Measurements from ENCODE around the gene RTKN2.
A peak's percentile ranks its signal among the peaks of the same experiment; 100 is the strongest.

The RTKN2 gene

GRCh38 chr10:62225362-62225761, 43.3 kb downstream of the RTKN2 start:
- Histone ChIP-seq H3K9me3 (ENCODE audit: severe bottlenecking) (no peaks in the 10 kb centered on the region), H3K4me3 (ENCODE audit: severe bottlenecking) (no peak overlapping the region), H3K27me3 (ENCODE audit: insufficient read depth, poor library complexity, severe bottlenecking) (no peaks in the 10 kb centered on the region), H3K36me3 (ENCODE audit: low read depth) (no peaks in the 10 kb centered on the region), H3K27ac (ENCODE audit: poor library complexity, severe bottlenecking) (no peak overlapping the region), H3K4me1 (ENCODE audit: insufficient read depth, poor library complexity, severe bottlenecking) (peaks cover under 1% of the 10 kb centered on the region)
- ATAC-seq (ENCODE audit: low read depth) (no peak), DNase-seq (ENCODE audit: low spot score) (no peak)
- TF ChIP-seq CTCF (IDR thresholded peaks at IDR 0.05; ENCODE audit: poor library complexity, severe bottlenecking): no peak

DNA sequence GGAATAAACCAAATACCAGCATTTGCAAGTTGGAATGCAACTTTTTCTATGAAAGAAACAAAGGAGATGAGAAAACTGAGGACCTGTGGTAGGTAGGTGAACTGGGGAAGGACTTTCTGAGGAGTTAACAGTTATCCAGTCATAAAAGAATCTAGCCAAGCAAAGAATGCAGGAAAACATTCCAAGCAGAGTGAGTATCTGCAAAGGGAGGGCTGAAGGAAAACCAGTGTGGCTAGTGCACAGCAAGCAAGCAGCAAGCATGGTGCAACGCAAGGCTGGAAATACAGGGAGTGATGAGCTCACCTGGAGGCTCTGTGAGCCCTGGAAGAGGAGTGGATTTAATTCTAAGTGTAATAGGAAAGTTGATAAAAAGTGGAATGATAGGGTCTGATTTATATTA, 44.0 kb downstream of the RTKN2 start:
- Histone ChIP-seq H3K9me3 (ENCODE audit: severe bottlenecking) (no peaks in the 10 kb centered on the region), H3K27ac (ENCODE audit: poor library complexity, severe bottlenecking) (no peak overlapping the region), H3K4me1 (ENCODE audit: insufficient read depth, poor library complexity, severe bottlenecking) (no peaks in the 10 kb centered on the region), H3K36me3 (ENCODE audit: low read depth) (no peaks in the 10 kb centered on the region), H3K4me3 (ENCODE audit: severe bottlenecking) (no peak overlapping the region), H3K27me3 (ENCODE audit: insufficient read depth, poor library complexity, severe bottlenecking) (no peaks in the 10 kb centered on the region)
- ATAC-seq (ENCODE audit: low read depth) (peak; percentile 82), DNase-seq (ENCODE audit: low spot score) (no peak)
- no peak for TF ChIP-seq CTCF (IDR thresholded peaks at IDR 0.05; ENCODE audit: poor library complexity, severe bottlenecking)

DNA sequence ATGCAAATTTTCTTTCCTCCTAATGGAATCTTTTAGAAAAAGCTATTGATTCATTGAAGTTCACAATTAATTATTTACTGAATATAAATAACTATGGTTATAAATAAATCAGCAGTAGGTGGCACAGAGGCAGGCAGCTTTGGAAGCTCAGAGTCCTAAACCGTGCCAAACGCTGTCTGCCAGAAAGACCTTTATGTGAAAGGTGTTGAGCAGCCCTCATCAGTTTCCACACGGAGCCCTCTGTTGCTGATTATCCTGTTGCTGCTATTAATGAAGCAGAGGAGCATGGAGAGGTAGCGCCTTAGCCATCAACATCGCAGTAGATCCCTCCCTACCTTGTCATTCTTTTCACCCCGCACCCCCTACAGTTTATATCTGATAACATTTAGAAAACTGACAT, 51.0 kb downstream of the RTKN2 start:
- TF ChIP-seq CTCF (IDR thresholded peaks at IDR 0.05; ENCODE audit: poor library complexity, severe bottlenecking): no peak
- H3K27ac ChIP-seq (ENCODE audit: poor library complexity, severe bottlenecking): no peak overlapping the region
- H3K27me3 ChIP-seq (ENCODE audit: insufficient read depth, poor library complexity, severe bottlenecking): no peaks in the 10 kb centered on the region
- ATAC-seq (ENCODE audit: low read depth) (no peak), DNase-seq (ENCODE audit: low spot score) (no peak)
- no peaks in the 10 kb centered on the region for H3K36me3 ChIP-seq (ENCODE audit: low read depth)
- no peaks in the 10 kb centered on the region for H3K9me3 ChIP-seq (ENCODE audit: severe bottlenecking)
- no peaks in the 10 kb centered on the region for H3K4me1 ChIP-seq (ENCODE audit: insufficient read depth, poor library complexity, severe bottlenecking)
- no peak overlapping the region for H3K4me3 ChIP-seq (ENCODE audit: severe bottlenecking)

- Histone ChIP-seq H3K4me1 (ENCODE audit: insufficient read depth, poor library complexity, severe bottlenecking) (no peaks in the 10 kb centered on the region), H3K4me3 (ENCODE audit: severe bottlenecking) (no peak overlapping the region), H3K9me3 (ENCODE audit: severe bottlenecking) (no peaks in the 10 kb centered on the region), H3K36me3 (ENCODE audit: low read depth) (no peaks in the 10 kb centered on the region), H3K27me3 (ENCODE audit: insufficient read depth, poor library complexity, severe bottlenecking) (no peaks in the 10 kb centered on the region), H3K27ac (ENCODE audit: poor library complexity, severe bottlenecking) (no peak overlapping the region)
- DNase-seq (ENCODE audit: low spot score) (no peak), ATAC-seq (ENCODE audit: low read depth) (no peak)
- TF ChIP-seq CTCF (IDR thresholded peaks at IDR 0.05; ENCODE audit: poor library complexity, severe bottlenecking): no peak
Measured at GRCh38 chr10:62214364-62214874, 54.2 kb downstream of the RTKN2 start.

GRCh38 chr10:62205750-62206399, 62.8 kb downstream of the RTKN2 start:
- ATAC-seq (ENCODE audit: low read depth): no peak
- H3K4me3 ChIP-seq (ENCODE audit: severe bottlenecking): no peak overlapping the region

More at GRCh38 chr10:62205750-62206399, 62.8 kb downstream of the RTKN2 start:
- Histone ChIP-seq H3K27ac (ENCODE audit: poor library complexity, severe bottlenecking) (no peak overlapping the region), H3K36me3 (ENCODE audit: low read depth) (no peaks in the 10 kb centered on the region), H3K4me1 (ENCODE audit: insufficient read depth, poor library complexity, severe bottlenecking) (no peaks in the 10 kb centered on the region), H3K9me3 (ENCODE audit: severe bottlenecking) (no peaks in the 10 kb centered on the region), H3K27me3 (ENCODE audit: insufficient read depth, poor library complexity, severe bottlenecking) (no peaks in the 10 kb centered on the region)
- no peak for DNase-seq (ENCODE audit: low spot score)
- TF ChIP-seq CTCF (IDR thresholded peaks at IDR 0.05; ENCODE audit: poor library complexity, severe bottlenecking): no peak

All from RWPE2 (cell line).